Neural cell (in vitro differentiated cells): ENCODE measurements around the gene SH3YL1.

ENCODE experiments used
- EZH2 ChIP-seq: fragments of 200-600, 300-800 bp; shearing (Covaris generic), sonication (generic); IDR thresholded peaks from 2 replicates; pipeline ENCODE4 v1.6.1; 2014; ENCODE audit warnings: antibody characterized with exemption, low read length, borderline replicate concordance, mild to moderate bottlenecking; ENCODE audit not compliant: insufficient read depth, poor library complexity, severe bottlenecking
- RAD21 ChIP-seq: fragments of 450-650 bp; conservative IDR thresholded peaks from 2 replicates; pipeline ENCODE4 v1.6.1; 2014; ENCODE audit warnings: antibody characterized with exemption, mild to moderate bottlenecking, moderate library complexity
- SMC3 ChIP-seq: fragments of 450-650 bp; conservative IDR thresholded peaks from 2 replicates; pipeline ENCODE4 v1.6.1; 2014; ENCODE audit warnings: antibody characterized with exemption, mild to moderate bottlenecking, moderate library complexity; ENCODE audit not compliant: poor library complexity
- TAF1 ChIP-seq: IDR thresholded peaks from 2 replicates; pipeline ENCODE4 v1.6.1; 2012; ENCODE audit warnings: low read depth
- TF ChIP-seq, protein P1 (sequence below): fragments of 450-650 bp; IDR thresholded peaks from 2 replicates; pipeline ENCODE4 v1.5.1; 2014; ENCODE audit warnings: antibody characterized with exemption, mild to moderate bottlenecking, moderate library complexity; ENCODE audit not compliant: poor library complexity, severe bottlenecking
- TF ChIP-seq, protein P2 (sequence below): IDR thresholded peaks from 2 replicates; pipeline ENCODE4 v1.6.1; 2012; ENCODE audit warnings: borderline replicate concordance

DNA sequence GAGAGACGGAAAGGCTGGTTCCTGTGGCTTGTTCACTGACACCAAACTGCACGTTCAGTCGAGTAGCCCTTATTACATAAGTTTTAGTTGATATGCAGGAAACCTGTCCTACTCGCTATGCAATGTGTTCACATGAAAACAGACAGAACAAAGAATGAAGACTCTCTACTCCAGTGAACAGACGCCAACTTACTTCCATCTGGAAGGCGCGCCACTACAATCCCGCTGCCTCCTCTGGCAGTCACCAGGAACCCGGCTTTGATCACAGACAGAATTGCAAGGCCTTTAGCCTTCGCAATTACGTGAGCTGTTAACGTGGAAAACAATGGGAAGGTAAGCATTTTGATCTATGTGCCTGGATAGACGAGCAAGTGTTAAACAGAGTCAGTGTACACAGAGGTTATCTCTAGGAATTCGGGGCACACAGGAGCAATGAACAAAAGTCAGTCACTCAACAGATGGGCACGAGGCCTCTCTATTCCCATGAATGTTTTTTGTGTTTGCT lies 14.2 kb downstream of the SH3YL1 start:
- TF ChIP-seq, protein P1, sequence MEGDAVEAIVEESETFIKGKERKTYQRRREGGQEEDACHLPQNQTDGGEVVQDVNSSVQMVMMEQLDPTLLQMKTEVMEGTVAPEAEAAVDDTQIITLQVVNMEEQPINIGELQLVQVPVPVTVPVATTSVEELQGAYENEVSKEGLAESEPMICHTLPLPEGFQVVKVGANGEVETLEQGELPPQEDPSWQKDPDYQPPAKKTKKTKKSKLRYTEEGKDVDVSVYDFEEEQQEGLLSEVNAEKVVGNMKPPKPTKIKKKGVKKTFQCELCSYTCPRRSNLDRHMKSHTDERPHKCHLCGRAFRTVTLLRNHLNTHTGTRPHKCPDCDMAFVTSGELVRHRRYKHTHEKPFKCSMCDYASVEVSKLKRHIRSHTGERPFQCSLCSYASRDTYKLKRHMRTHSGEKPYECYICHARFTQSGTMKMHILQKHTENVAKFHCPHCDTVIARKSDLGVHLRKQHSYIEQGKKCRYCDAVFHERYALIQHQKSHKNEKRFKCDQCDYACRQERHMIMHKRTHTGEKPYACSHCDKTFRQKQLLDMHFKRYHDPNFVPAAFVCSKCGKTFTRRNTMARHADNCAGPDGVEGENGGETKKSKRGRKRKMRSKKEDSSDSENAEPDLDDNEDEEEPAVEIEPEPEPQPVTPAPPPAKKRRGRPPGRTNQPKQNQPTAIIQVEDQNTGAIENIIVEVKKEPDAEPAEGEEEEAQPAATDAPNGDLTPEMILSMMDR, result no peak
- no peak for TF ChIP-seq TAF1
- no peak for TF ChIP-seq RAD21
- TF ChIP-seq EZH2, result no peak
- no peak for TF ChIP-seq SMC3
- TF ChIP-seq, protein P2, sequence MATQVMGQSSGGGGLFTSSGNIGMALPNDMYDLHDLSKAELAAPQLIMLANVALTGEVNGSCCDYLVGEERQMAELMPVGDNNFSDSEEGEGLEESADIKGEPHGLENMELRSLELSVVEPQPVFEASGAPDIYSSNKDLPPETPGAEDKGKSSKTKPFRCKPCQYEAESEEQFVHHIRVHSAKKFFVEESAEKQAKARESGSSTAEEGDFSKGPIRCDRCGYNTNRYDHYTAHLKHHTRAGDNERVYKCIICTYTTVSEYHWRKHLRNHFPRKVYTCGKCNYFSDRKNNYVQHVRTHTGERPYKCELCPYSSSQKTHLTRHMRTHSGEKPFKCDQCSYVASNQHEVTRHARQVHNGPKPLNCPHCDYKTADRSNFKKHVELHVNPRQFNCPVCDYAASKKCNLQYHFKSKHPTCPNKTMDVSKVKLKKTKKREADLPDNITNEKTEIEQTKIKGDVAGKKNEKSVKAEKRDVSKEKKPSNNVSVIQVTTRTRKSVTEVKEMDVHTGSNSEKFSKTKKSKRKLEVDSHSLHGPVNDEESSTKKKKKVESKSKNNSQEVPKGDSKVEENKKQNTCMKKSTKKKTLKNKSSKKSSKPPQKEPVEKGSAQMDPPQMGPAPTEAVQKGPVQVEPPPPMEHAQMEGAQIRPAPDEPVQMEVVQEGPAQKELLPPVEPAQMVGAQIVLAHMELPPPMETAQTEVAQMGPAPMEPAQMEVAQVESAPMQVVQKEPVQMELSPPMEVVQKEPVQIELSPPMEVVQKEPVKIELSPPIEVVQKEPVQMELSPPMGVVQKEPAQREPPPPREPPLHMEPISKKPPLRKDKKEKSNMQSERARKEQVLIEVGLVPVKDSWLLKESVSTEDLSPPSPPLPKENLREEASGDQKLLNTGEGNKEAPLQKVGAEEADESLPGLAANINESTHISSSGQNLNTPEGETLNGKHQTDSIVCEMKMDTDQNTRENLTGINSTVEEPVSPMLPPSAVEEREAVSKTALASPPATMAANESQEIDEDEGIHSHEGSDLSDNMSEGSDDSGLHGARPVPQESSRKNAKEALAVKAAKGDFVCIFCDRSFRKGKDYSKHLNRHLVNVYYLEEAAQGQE, result no peak
